ENCODE data around the gene TMEM95. TPM values are rescaled to one million over a fixed set of nuclear protein-coding genes. Genes with fewer than 3 reads are reported as not detected.
"Not testable (repeated sequence)": the region's sequence is repeated elsewhere in the genome, so short reads cannot be mapped to it uniquely, and the experiment has no call there.

Gene TMEM95
- total RNA-seq, 1 donor from 2014 or later: not detected

- TF ChIP-seq CTCF (IDR thresholded peaks at IDR 0.05; ENCODE audit: insufficient read depth, low read length, poor library complexity, severe bottlenecking): no peak
- H3K27me3 ChIP-seq (ENCODE audit: control insufficient read depth, insufficient read depth, low read length): peaks cover 2% of the 10 kb centered on the region
- no peaks in the 10 kb centered on the region for H3K36me3 ChIP-seq (ENCODE audit: control insufficient read depth, insufficient read depth, low read length)
- no peak for DNase-seq (ENCODE audit: low read depth)
- no peak overlapping the region for H3K4me3 ChIP-seq (ENCODE audit: low read depth, low read length)
These were observed 12.1 kb downstream of the TMEM95 start for GRCh38 chr17:7367083-7367482.

- peaks cover 2% of the 10 kb centered on the region for H3K27me3 ChIP-seq (ENCODE audit: control insufficient read depth, insufficient read depth, low read length)
- TF ChIP-seq CTCF (IDR thresholded peaks at IDR 0.05; ENCODE audit: insufficient read depth, low read length, poor library complexity, severe bottlenecking): no peak
- no peak for DNase-seq (ENCODE audit: low read depth)
These were observed 13.1 kb downstream of the TMEM95 start for GRCh38 chr17:7367918-7368598.

GRCh38 chr17:7368599-7368994 lies 13.6 kb downstream of the TMEM95 start:
- DNase-seq (ENCODE audit: low read depth); H3K4me3 ChIP-seq (ENCODE audit: low read depth, low read length); H3K27me3 ChIP-seq (ENCODE audit: control insufficient read depth, insufficient read depth, low read length); H3K36me3 ChIP-seq (ENCODE audit: control insufficient read depth, insufficient read depth, low read length): not testable (repeated sequence)

More at GRCh38 chr17:7367918-7368598, 13.1 kb downstream of the TMEM95 start:
- H3K4me3 ChIP-seq (ENCODE audit: low read depth, low read length): no peak overlapping the region
- no peaks in the 10 kb centered on the region for H3K36me3 ChIP-seq (ENCODE audit: control insufficient read depth, insufficient read depth, low read length)

GRCh38 chr17:7369825-7370224 lies 14.9 kb downstream of the TMEM95 start:
- H3K27me3 ChIP-seq (ENCODE audit: control insufficient read depth, insufficient read depth, low read length): peaks cover 2% of the 10 kb centered on the region
- no peak overlapping the region for H3K4me3 ChIP-seq (ENCODE audit: low read depth, low read length)
- no peak for TF ChIP-seq CTCF (IDR thresholded peaks at IDR 0.05; ENCODE audit: insufficient read depth, low read length, poor library complexity, severe bottlenecking)
- DNase-seq (ENCODE audit: low read depth): no peak
- H3K36me3 ChIP-seq (ENCODE audit: control insufficient read depth, insufficient read depth, low read length): no peaks in the 10 kb centered on the region

GRCh38 chr17:7370853-7371252 lies 15.9 kb downstream of the TMEM95 start:
- TF ChIP-seq CTCF (IDR thresholded peaks at IDR 0.05; ENCODE audit: insufficient read depth, low read length, poor library complexity, severe bottlenecking): no peak
- peaks cover 2% of the 10 kb centered on the region for H3K27me3 ChIP-seq (ENCODE audit: control insufficient read depth, insufficient read depth, low read length)
- no peak overlapping the region for H3K4me3 ChIP-seq (ENCODE audit: low read depth, low read length)
- no peak for DNase-seq (ENCODE audit: low read depth)
- H3K36me3 ChIP-seq (ENCODE audit: control insufficient read depth, insufficient read depth, low read length): no peaks in the 10 kb centered on the region

- Histone ChIP-seq H3K4me3 (ENCODE audit: low read depth, low read length) (no peak overlapping the region), H3K27me3 (ENCODE audit: control insufficient read depth, insufficient read depth, low read length) (no peaks in the 10 kb centered on the region), H3K36me3 (ENCODE audit: control insufficient read depth, insufficient read depth, low read length) (no peaks in the 10 kb centered on the region)
- no peak for TF ChIP-seq CTCF (IDR thresholded peaks at IDR 0.05; ENCODE audit: insufficient read depth, low read length, poor library complexity, severe bottlenecking)
- no peak for DNase-seq (ENCODE audit: low read depth)
These were observed 19.4 kb downstream of the TMEM95 start for GRCh38 chr17:7374353-7374752.

Measured in kidney epithelial cell (primary cell).